Testis (tissue), 2 donors: ENCODE measurements around the gene RIMBP2.

ENCODE experiments used
- CTCF ChIP-seq, 3 experiments: fragments of 450-650 bp in 2 of 3; fragments of 200-600 bp in 1 of 3; sonication (generic) in 1 of 3; IDR thresholded peaks; one replicate each; pipeline ENCODE4 v1.5.1; 2016 to 2019; ENCODE audit warnings: antibody characterized with exemption in 3 of 3, mild to moderate bottlenecking in 2 of 3, moderate library complexity in 1 of 3
- POLR2A ChIP-seq: fragments of 450-650 bp; IDR thresholded peaks from one replicate; pipeline ENCODE4 v1.6.1; 2017; ENCODE audit warnings: antibody characterized with exemption, mild to moderate bottlenecking, moderate library complexity

- TF ChIP-seq CTCF (IDR thresholded peaks at IDR 0.05) (no peak), POLR2A (no peak)
Observed at GRCh38 chr12:130538343-130539095, 177.6 kb downstream of the RIMBP2 start.
